ENCODE results near the gene IGF1R.

DNA sequence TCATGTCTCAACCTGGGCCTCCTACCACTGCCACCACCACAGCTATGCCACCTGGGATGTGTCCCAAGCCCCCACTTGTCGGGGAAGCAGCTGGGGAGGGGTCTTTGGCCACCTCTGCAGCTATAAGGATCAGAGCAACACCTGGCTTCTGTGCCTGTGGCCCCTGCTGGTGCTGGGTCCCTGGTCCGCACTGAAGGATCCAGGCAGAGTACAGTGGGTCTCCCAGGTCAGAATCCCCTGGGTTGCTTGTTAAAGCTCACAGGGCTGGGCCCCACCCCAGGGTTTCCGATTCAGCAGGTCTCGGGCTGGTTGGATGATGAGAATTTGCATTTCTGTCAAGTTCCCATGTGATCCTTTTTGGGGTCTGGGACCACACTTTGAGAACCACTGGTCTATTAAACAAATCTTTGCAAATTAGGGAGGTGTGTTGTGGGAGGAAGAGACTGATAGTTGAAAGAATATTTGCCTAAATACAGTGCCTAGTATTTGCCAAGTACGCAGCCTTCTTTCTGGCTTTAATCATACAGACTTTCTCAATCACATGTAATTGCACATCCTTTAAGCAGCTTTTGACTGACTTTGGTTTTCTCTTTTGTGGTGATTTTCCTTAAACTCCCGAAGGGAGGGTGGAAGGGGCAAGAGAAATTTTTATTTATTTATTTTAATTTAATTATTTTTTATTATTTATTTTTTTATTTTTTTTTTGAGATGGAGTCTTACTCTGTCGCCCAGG is 127.3 kb downstream of the IGF1R start:
- TF ChIP-seq, protein P1, sequence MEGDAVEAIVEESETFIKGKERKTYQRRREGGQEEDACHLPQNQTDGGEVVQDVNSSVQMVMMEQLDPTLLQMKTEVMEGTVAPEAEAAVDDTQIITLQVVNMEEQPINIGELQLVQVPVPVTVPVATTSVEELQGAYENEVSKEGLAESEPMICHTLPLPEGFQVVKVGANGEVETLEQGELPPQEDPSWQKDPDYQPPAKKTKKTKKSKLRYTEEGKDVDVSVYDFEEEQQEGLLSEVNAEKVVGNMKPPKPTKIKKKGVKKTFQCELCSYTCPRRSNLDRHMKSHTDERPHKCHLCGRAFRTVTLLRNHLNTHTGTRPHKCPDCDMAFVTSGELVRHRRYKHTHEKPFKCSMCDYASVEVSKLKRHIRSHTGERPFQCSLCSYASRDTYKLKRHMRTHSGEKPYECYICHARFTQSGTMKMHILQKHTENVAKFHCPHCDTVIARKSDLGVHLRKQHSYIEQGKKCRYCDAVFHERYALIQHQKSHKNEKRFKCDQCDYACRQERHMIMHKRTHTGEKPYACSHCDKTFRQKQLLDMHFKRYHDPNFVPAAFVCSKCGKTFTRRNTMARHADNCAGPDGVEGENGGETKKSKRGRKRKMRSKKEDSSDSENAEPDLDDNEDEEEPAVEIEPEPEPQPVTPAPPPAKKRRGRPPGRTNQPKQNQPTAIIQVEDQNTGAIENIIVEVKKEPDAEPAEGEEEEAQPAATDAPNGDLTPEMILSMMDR (conservative IDR thresholded peaks at IDR 0.05), result no peak
- TF ChIP-seq EZH2 (IDR thresholded peaks at IDR 0.05; ENCODE audit: low read depth), result no peak
